ENCODE data around the gene LCP2.

Gene LCP2

GRCh38 chr5:170284231-170284630, 13.3 kb downstream of the LCP2 start:
- ATAC-seq (replicated peaks), result no peak
- DNase-seq, result no peak
- Mint-ChIP-seq H3K9me3 (peaks cover 10 to 13% of the 10 kb centered on the region in 2 donors), H3K36me3 (peaks cover 33 to 59% of the 10 kb centered on the region in 2 donors), H3K4me1 (peaks cover 19 to 23% of the 10 kb centered on the region in 2 donors), H3K4me3 (no peak overlapping the region), H3K27ac (no peak overlapping the region), H3K27me3 (peaks cover 0 to 7% of the 10 kb centered on the region in 2 donors)

- Mint-ChIP-seq H3K36me3 (peaks cover 26 to 50% of the 10 kb centered on the region in 2 donors), H3K27me3 (no peaks in the 10 kb centered on the region), H3K27ac (peak overlapping the region; percentile 26), H3K9me3 (peaks cover 10 to 12% of the 10 kb centered on the region in 2 donors), H3K4me3 (no peak overlapping the region), H3K4me1 (peaks cover 25 to 32% of the 10 kb centered on the region in 2 donors)
- ATAC-seq (replicated peaks), result no peak
- no peak for DNase-seq
These were observed 14.3 kb downstream of the LCP2 start for GRCh38 chr5:170283296-170283695.

GRCh38 chr5:170280011-170280493, 17.5 kb downstream of the LCP2 start:
- Mint-ChIP-seq H3K27ac (no peak overlapping the region), H3K4me1 (peaks cover 46 to 55% of the 10 kb centered on the region in 2 donors), H3K9me3 (peaks cover 7 to 10% of the 10 kb centered on the region in 2 donors), H3K36me3 (peaks cover 14 to 28% of the 10 kb centered on the region in 2 donors), H3K4me3 (no peak overlapping the region), H3K27me3 (no peaks in the 10 kb centered on the region)
- no peak for DNase-seq
- no peak for ATAC-seq (replicated peaks)

GRCh38 chr5:170279459-170279817, 18.1 kb downstream of the LCP2 start:
- peak overlapping the region; percentile 68 to 73 for H3K4me3 Mint-ChIP-seq
- peaks cover 13 to 24% of the 10 kb centered on the region in 2 donors for H3K36me3 Mint-ChIP-seq
- H3K9me3 Mint-ChIP-seq, result peaks cover 4 to 9% of the 10 kb centered on the region in 2 donors
- H3K4me1 Mint-ChIP-seq, result peaks cover 48 to 61% of the 10 kb centered on the region in 2 donors
- no peaks in the 10 kb centered on the region for H3K27me3 Mint-ChIP-seq
- DNase-seq, result no peak
- peak overlapping the region; percentile 98 for H3K27ac Mint-ChIP-seq
- no peak for ATAC-seq (replicated peaks)

GRCh38 chr5:170278611-170279458, 18.7 kb downstream of the LCP2 start:
- DNase-seq, result peak; percentile 83
- Mint-ChIP-seq H3K27ac (peak overlapping the region; percentile 98), H3K4me1 (peaks cover 52 to 66% of the 10 kb centered on the region in 2 donors), H3K27me3 (no peaks in the 10 kb centered on the region), H3K4me3 (peak overlapping the region; percentile 68 to 73), H3K36me3 (peaks cover 13 to 23% of the 10 kb centered on the region in 2 donors), H3K9me3 (peaks cover 0 to 6% of the 10 kb centered on the region in 2 donors)
- ATAC-seq (replicated peaks), result peak; percentile 83 to 86

GRCh38 chr5:170277867-170278281, 19.7 kb downstream of the LCP2 start:
- H3K4me3 Mint-ChIP-seq, result peak overlapping the region; percentile 76 to 77
- H3K36me3 Mint-ChIP-seq, result peaks cover 8 to 15% of the 10 kb centered on the region in 2 donors
- H3K4me1 Mint-ChIP-seq, result peaks cover 49 to 66% of the 10 kb centered on the region in 2 donors
- peak overlapping the region; percentile 89 for H3K27ac Mint-ChIP-seq
- ATAC-seq (replicated peaks) (no peak), DNase-seq (no peak)
- H3K9me3 Mint-ChIP-seq, result no peaks in the 10 kb centered on the region
- no peaks in the 10 kb centered on the region for H3K27me3 Mint-ChIP-seq

- H3K27ac Mint-ChIP-seq, result no peak overlapping the region
- no peak for DNase-seq
- peaks cover 9 to 15% of the 10 kb centered on the region in 2 donors for H3K36me3 Mint-ChIP-seq
- H3K4me3 Mint-ChIP-seq, result no peak overlapping the region
- H3K9me3 Mint-ChIP-seq, result no peaks in the 10 kb centered on the region
- ATAC-seq (replicated peaks), result no peak
- H3K27me3 Mint-ChIP-seq, result no peaks in the 10 kb centered on the region
- peaks cover 49 to 66% of the 10 kb centered on the region in 2 donors for H3K4me1 Mint-ChIP-seq
These were observed 21.4 kb downstream of the LCP2 start for GRCh38 chr5:170276140-170276539.

- no peak overlapping the region for H3K27ac Mint-ChIP-seq
- no peak overlapping the region for H3K4me3 Mint-ChIP-seq
- DNase-seq, result no peak
- H3K27me3 Mint-ChIP-seq, result no peaks in the 10 kb centered on the region
- no peak for ATAC-seq (replicated peaks)
- H3K9me3 Mint-ChIP-seq, result no peaks in the 10 kb centered on the region
- peaks cover 52 to 66% of the 10 kb centered on the region in 2 donors for H3K4me1 Mint-ChIP-seq
- peaks cover 11 to 21% of the 10 kb centered on the region in 2 donors for H3K36me3 Mint-ChIP-seq
These were observed 22.1 kb downstream of the LCP2 start for GRCh38 chr5:170275376-170275994.

- Mint-ChIP-seq H3K27ac (peak overlapping the region; percentile 84), H3K4me3 (peak overlapping the region; percentile 19 to 44), H3K36me3 (peaks cover 11 to 25% of the 10 kb centered on the region in 2 donors), H3K4me1 (peaks cover 46 to 53% of the 10 kb centered on the region in 2 donors), H3K27me3 (no peaks in the 10 kb centered on the region), H3K9me3 (no peaks in the 10 kb centered on the region)
- ATAC-seq (replicated peaks) (peak; percentile 40 to 41), DNase-seq (peak; percentile 58)
These were observed 23.4 kb downstream of the LCP2 start for GRCh38 chr5:170273968-170274710.

GRCh38 chr5:170270293-170271069, 27.1 kb downstream of the LCP2 start:
- no peak overlapping the region for H3K4me3 Mint-ChIP-seq
- no peaks in the 10 kb centered on the region for H3K9me3 Mint-ChIP-seq
- DNase-seq, result no peak

GRCh38 chr5:170269579-170269978, 28.0 kb downstream of the LCP2 start:
- Mint-ChIP-seq H3K36me3 (peaks cover 10 to 26% of the 10 kb centered on the region in 2 donors), H3K27me3 (peaks cover 0 to 10% of the 10 kb centered on the region in 2 donors), H3K4me3 (no peak overlapping the region), H3K4me1 (peaks cover 23 to 26% of the 10 kb centered on the region in 2 donors), H3K27ac (no peak overlapping the region), H3K9me3 (no peaks in the 10 kb centered on the region)
- DNase-seq (no peak), ATAC-seq (replicated peaks) (no peak)

More at GRCh38 chr5:170270293-170271069, 27.1 kb downstream of the LCP2 start:
- Mint-ChIP-seq H3K27me3 (peaks cover 0 to 10% of the 10 kb centered on the region in 2 donors), H3K4me1 (peaks cover 27 to 35% of the 10 kb centered on the region in 2 donors), H3K27ac (no peak overlapping the region), H3K36me3 (peaks cover 11 to 27% of the 10 kb centered on the region in 2 donors)
- no peak for ATAC-seq (replicated peaks)

GRCh38 chr5:170268884-170269283, 28.7 kb downstream of the LCP2 start:
- H3K4me3 Mint-ChIP-seq, result no peak overlapping the region
- H3K4me1 Mint-ChIP-seq, result peaks cover 18 to 19% of the 10 kb centered on the region in 2 donors
- no peaks in the 10 kb centered on the region for H3K9me3 Mint-ChIP-seq
- H3K36me3 Mint-ChIP-seq, result peaks cover 6 to 26% of the 10 kb centered on the region in 2 donors
- ATAC-seq (replicated peaks), result peak; percentile 33 to 42
- no peak overlapping the region for H3K27ac Mint-ChIP-seq
- peaks cover 0 to 10% of the 10 kb centered on the region in 2 donors for H3K27me3 Mint-ChIP-seq
- no peak for DNase-seq

- peaks cover 18 to 19% of the 10 kb centered on the region in 2 donors for H3K4me1 Mint-ChIP-seq
- peak overlapping the region in 1 of 2 donors; percentile 14 for H3K4me3 Mint-ChIP-seq
- H3K9me3 Mint-ChIP-seq, result no peaks in the 10 kb centered on the region
- ATAC-seq (replicated peaks) (no peak), DNase-seq (no peak)
- peaks cover 0 to 10% of the 10 kb centered on the region in 2 donors for H3K27me3 Mint-ChIP-seq
- no peak overlapping the region for H3K27ac Mint-ChIP-seq
- peaks cover 6 to 26% of the 10 kb centered on the region in 2 donors for H3K36me3 Mint-ChIP-seq
These were observed 29.4 kb downstream of the LCP2 start for GRCh38 chr5:170268153-170268689.
